KMS-11 (cell line): Measurements from ENCODE around the gene PTPRT.

Experiments
- H2AFZ ChIP-seq: fragments of 200-600 bp; sonication (generic); 2 replicates; pipeline ENCODE4 v1.6.1; 2016; ENCODE audit warnings: antibody characterized with exemption, mixed run types, low read depth
- H3K27ac ChIP-seq: fragments of 200-600 bp; sonication (generic); 2 replicates; pipeline ENCODE4 v1.6.1; 2016; ENCODE audit warnings: mild to moderate bottlenecking, mixed run types
- H3K27me3 ChIP-seq: fragments of 200-600 bp; sonication (generic); 2 replicates; pipeline ENCODE4 v1.6.1; 2017; ENCODE audit warnings: mild to moderate bottlenecking, low read depth, mixed run types, moderate library complexity; ENCODE audit not compliant: insufficient read depth
- H3K36me3 ChIP-seq: fragments of 200-600 bp; sonication (generic); 2 replicates; pipeline ENCODE4 v1.6.1; 2017; ENCODE audit warnings: mild to moderate bottlenecking, mixed run types; ENCODE audit not compliant: insufficient read depth
- H3K4me1 ChIP-seq: fragments of 200-600 bp; sonication (generic); 2 replicates; pipeline ENCODE4 v1.6.1; 2016; ENCODE audit warnings: mild to moderate bottlenecking, low read depth, mixed run types; ENCODE audit not compliant: poor library complexity, severe bottlenecking
- H3K4me2 ChIP-seq: fragments of 200-600 bp; sonication (generic); 2 replicates; pipeline ENCODE4 v1.7.0; 2016; ENCODE audit warnings: mild to moderate bottlenecking, mixed run types
- H3K4me3 ChIP-seq: fragments of 200-600 bp; sonication (generic); IDR thresholded peaks from 2 replicates; pipeline ENCODE4 v1.6.1; 2017; ENCODE audit warnings: low read depth, low read length, mixed read lengths; ENCODE audit not compliant: insufficient read depth
- H3K79me2 ChIP-seq: fragments of 200-600 bp; sonication (generic); 2 replicates; pipeline ENCODE4 v1.6.1; 2016; ENCODE audit warnings: low read depth, mixed run types; ENCODE audit not compliant: insufficient read depth
- H3K9ac ChIP-seq: fragments of 200-600 bp; sonication (generic); 2 replicates; pipeline ENCODE4 v1.6.1; 2016; ENCODE audit warnings: mild to moderate bottlenecking, mixed run types
- H4K20me1 ChIP-seq: fragments of 200-600 bp; sonication (generic); 2 replicates; pipeline ENCODE4 v1.6.1; 2016; ENCODE audit warnings: mild to moderate bottlenecking, mixed run types; ENCODE audit not compliant: insufficient read depth
- CTCF ChIP-seq: fragments of 200-600 bp; sonication (generic); conservative IDR thresholded peaks from 2 replicates; pipeline ENCODE4 v1.6.1; 2017; ENCODE audit warnings: low read depth, mild to moderate bottlenecking, antibody characterized with exemption, low read length, moderate library complexity, mixed read lengths

PTPRT gene

GRCh38 chr20:42099101-42099500 lies 1090.6 kb downstream of the PTPRT start:
- H3K79me2 ChIP-seq, result no peaks in the 10 kb centered on the region
- no peak overlapping the region for H3K4me3 ChIP-seq
- no peak overlapping the region for H3K4me2 ChIP-seq
- TF ChIP-seq CTCF, result no peak
- H2AFZ ChIP-seq, result no peak overlapping the region
- no peak overlapping the region for H3K9ac ChIP-seq
- H3K4me1 ChIP-seq, result peaks cover 50% of the 10 kb centered on the region
- no peaks in the 10 kb centered on the region for H3K36me3 ChIP-seq
- H4K20me1 ChIP-seq, result no peaks in the 10 kb centered on the region
- H3K27ac ChIP-seq, result no peak overlapping the region
- no peaks in the 10 kb centered on the region for H3K27me3 ChIP-seq

- H2AFZ ChIP-seq, result peak overlapping the region; percentile 15; the same call in 1 of the 2 replicates
- no peak for TF ChIP-seq CTCF
- peak overlapping the region; percentile 38 for H3K4me2 ChIP-seq
- no peaks in the 10 kb centered on the region for H3K79me2 ChIP-seq
- no peaks in the 10 kb centered on the region for H3K36me3 ChIP-seq
- no peaks in the 10 kb centered on the region for H4K20me1 ChIP-seq
- H3K9ac ChIP-seq, result no peak overlapping the region
- H3K27me3 ChIP-seq, result no peaks in the 10 kb centered on the region
- peaks cover 57% of the 10 kb centered on the region for H3K4me1 ChIP-seq
- no peak overlapping the region for H3K4me3 ChIP-seq
- no peak overlapping the region for H3K27ac ChIP-seq
Measured at GRCh38 chr20:42098418-42098817, 1091.3 kb downstream of the PTPRT start.

- H3K4me2 ChIP-seq, result peak overlapping the region; percentile 38
- no peak for TF ChIP-seq CTCF
- H3K4me1 ChIP-seq, result peaks cover 64% of the 10 kb centered on the region
- H2AFZ ChIP-seq, result peak overlapping the region; percentile 15; the same call in 1 of the 2 replicates
- H3K79me2 ChIP-seq, result no peaks in the 10 kb centered on the region
- no peak overlapping the region for H3K27ac ChIP-seq
- H3K4me3 ChIP-seq, result no peak overlapping the region
- H3K9ac ChIP-seq, result no peak overlapping the region
- H4K20me1 ChIP-seq, result no peaks in the 10 kb centered on the region
- no peaks in the 10 kb centered on the region for H3K36me3 ChIP-seq
- no peaks in the 10 kb centered on the region for H3K27me3 ChIP-seq
Measured at GRCh38 chr20:42097741-42098140, 1092.0 kb downstream of the PTPRT start.

GRCh38 chr20:42095221-42095620 lies 1094.5 kb downstream of the PTPRT start:
- Histone ChIP-seq H3K79me2 (no peaks in the 10 kb centered on the region), H3K4me1 (peaks cover 89% of the 10 kb centered on the region), H2AFZ (no peak overlapping the region), H3K4me2 (peak overlapping the region; percentile 81; the same call in 1 of the 2 replicates), H3K36me3 (no peaks in the 10 kb centered on the region), H3K27me3 (no peaks in the 10 kb centered on the region), H3K27ac (peak overlapping the region; percentile 89), H4K20me1 (no peaks in the 10 kb centered on the region), H3K9ac (no peak overlapping the region), H3K4me3 (no peak overlapping the region)
- no peak for TF ChIP-seq CTCF
